ENCODE measurements around the gene WDR44. TPM values are rescaled to one million over a fixed set of nuclear protein-coding genes. Genes with fewer than 3 reads are reported as not detected.
"Not testable (repeated sequence)": the region's sequence is repeated elsewhere in the genome, so short reads cannot be mapped to it uniquely, and the experiment has no call there.

WDR44 gene
- polyA plus RNA-seq, 3 donors: 10.8 to 12.4 (median 11.8) TPM

DNA sequence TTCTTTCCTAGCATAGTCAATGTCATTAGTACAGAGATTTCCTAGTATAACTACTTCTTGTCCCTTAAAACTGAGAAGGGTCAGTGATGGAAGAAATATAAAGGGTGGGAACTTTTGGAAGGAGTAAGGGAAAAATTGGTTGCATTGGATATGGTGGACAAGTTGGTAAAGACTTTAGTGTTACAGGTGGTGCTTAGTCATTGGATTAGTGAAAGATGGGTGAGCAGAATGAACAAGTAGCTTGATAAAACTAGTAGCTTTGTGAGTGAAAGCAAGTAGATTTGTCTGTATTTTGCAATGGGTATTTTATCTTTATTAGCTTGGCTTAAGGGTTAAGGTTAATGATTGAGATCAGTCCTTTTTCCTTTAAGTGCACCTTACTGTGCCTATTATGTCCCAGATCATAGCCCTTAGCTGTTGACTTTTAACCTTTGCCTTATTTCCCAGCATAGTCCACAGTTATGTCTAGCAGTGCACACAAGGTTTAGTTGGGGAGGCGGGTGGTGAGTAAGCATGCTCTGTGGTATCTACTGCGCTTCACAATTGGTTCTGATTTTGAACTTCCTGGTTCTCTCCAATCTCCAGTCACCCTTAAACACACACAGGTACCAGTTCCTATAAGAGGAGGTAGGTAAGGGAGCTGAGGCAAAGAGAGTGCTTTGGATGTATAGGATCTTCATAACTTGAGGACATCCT is 9.5 kb downstream of the WDR44 start:
- DNase-seq: no peak

DNA sequence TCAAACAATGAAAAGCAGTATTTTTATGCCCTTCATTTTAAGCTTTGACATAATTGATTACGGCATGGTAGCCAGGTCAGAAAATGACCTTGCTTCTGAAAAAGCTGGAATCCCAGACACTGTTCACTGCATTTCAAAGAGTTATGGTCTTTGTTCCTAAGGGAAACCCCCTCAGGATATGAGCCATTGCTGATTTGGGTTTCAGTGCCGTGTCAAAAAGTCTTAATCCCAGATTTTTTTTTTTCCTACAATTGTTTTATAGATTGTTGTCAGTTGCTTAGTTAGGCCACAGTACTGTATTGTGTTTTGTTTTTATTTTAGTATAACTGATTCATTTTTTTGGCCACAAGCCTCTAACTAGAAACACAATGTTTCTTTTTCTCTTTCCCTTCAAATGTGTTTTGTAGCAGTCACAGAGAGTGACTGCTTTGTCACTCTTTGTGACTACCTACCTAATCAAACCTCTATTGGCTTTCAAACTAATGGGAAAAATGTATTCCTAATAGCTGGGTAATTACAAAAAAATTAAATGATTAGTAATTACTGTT is 10.3 kb downstream of the WDR44 start:
- DNase-seq: no peak

DNA sequence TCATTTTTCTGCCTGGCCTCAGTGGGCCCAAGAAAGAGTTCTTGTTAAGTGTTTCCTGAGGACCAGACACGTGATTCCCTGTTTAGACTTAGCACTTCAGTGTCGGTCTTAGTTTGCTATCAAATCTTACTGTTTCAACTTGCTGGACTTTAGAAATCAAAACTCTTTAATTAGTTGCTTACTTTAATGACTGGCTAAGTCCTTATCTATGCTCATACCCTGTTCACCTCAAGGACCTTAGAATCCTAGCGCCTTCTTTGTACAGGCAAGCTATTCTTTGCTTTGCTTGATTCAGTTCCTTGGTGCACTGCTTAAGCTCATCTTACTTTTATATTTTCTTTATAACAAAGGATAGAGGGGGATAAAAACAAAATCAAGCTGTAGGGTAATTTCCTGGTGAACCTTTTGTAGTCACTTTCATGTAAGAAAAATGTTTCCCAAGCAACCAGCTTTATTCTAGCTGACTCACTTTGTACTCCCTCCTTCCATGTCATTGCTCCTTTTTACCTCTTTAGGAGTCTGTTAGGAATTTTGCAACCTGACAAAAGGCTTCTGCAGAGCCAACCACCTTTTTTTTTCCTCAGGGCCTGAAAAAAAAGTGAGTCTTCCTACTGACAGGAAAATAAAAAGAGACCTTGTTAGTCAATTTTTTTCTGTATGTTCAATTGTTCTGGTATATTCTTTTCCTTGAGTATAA is 14.7 kb downstream of the WDR44 start:
- DNase-seq: no peak

DNA sequence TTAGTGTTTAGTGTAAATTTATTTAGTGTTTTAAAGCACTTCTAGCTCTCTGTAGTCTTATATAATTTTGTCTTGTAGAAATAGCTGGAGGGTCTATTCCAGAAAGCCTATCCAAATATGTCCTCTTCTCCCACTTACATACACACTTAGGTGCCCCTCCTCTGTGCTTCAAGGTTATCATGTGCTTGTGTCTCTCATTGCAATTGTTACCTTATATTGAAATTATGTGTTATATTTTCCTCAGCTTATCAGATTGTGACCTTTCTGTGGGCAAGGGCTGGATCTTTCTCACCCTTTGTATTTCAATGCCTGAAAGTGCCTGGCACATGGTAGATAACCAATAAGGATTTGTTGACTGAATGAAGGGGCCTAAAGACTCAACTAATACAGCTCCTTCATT is 18.4 kb downstream of the WDR44 start:
- DNase-seq: no peak

DNA sequence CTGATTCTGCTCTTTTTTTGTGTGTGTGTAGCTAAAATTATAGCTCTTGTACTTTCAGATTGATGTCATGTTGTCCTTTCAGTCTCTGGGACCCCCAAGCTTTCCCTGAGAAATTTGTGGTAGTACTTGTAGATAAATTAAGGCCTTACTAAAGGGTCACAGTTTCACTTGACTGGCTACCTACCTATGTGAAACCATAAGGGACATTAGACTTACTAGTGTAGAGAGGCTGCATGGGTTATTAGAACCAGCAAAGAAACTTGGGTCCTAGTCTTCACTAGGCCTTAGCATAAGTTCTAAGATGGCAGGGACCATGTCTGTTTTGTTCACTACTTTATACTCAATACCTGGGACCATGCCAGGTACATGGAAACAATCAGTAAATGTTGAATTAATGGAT is 21.4 kb downstream of the WDR44 start:
- DNase-seq: no peak

DNA sequence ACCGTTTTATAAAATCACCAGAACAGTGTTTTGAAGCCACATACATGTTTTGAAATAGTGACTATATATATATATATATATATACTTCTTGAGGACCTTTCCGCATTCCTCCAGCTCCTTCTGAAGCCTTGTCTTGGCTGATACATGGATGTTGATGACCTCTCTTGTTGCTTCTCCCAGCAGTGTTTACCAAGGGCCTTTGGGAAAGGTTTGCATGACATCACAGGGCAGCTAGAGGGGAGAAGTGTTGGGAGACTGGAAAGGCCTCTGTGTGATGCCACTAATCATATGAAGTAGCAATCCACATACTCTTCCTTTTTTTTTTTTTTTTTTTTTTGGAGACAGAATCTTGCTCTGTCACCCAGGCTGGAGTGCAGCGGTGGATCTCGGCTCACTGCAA is 22.5 kb downstream of the WDR44 start:
- no peak for DNase-seq

DNA sequence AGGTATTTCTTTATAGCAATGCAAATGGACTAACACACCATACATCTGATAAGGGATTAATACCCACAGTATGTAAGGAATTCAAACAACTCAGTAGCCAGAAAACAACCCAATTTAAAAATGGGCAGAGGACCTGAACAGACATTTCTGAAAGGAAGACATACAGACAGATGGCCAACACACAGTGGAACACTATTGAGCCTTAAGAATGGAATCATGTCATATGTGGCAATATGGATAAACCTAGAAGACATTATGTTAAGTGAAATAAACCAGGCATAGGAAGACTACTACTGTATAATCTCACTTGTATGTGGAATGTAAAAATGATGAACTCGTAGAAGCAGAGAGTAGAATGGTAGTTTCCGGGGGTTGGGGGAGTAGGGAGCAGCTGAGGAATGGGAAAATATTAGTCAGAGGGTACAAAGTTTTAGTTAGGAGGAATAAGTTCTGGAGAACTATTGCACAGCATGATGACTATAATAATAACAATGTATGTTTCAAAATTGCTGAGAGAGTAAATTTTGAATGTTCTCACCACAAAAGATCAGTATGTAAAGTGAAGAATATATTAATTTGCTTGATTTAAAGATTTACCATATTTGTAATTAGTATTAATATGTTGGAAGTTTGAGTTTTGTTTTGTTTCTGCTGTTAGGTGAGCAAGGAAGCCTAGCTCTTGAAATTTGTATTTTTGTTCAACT is 25.2 kb downstream of the WDR44 start:
- no peak for DNase-seq

DNA sequence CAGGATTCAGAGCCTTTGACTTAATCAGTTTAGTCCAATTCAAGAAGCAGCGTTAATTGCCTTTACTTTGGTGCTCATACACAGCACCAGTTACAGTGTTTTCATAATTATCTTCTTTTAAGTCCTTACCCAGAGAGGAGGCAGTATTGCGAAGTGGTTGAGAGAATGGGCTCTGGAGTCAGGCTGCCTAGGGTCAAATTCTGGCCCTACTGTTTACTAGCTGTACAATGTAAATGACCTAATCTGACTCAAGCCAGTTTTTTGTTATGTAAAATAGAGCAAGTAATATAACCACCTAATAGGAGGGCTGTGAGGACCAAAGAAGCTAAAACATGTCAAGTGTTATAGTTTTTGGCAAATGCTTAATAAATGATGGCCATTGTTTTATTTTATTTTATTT is 27.6 kb downstream of the WDR44 start:
- no peak for DNase-seq

DNA sequence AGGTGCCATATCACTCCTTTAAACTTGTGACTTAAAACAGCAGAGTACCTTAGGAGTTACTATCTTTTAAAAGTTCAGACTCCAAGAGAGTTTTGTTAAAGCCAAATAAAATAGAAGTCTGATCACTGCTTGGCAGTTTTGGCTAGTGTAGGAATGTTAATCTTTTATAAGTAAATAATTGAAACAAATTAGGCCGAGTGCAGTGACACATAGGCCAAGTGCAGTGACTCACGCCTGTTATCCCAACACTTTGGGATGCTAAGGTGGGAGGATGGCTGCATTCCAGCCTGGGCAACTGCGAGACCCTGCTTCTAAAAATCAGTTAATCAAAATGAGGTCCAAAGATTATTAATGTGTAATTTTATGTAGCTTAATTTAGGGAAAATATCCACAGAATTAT is 37.2 kb downstream of the WDR44 start:
- DNase-seq: no peak

DNA sequence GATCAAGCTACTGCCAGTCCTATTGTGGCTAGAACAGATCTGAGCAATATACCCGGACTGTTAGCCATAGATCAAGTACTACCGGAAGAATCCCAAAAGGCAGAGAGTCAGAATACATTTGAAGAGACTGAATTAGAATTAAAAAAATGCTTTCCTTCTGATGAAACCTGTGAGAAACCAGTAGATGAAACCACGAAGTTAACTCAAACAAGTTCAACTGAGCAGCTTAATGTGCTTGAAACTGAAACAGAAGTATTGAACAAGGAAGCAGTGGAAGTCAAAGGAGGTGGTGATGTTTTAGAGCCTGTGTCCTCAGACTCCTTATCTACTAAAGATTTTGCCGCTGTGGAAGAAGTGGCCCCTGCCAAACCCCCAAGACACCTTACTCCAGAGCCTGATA is 46.8 kb downstream of the WDR44 start:
- no peak for DNase-seq

DNA sequence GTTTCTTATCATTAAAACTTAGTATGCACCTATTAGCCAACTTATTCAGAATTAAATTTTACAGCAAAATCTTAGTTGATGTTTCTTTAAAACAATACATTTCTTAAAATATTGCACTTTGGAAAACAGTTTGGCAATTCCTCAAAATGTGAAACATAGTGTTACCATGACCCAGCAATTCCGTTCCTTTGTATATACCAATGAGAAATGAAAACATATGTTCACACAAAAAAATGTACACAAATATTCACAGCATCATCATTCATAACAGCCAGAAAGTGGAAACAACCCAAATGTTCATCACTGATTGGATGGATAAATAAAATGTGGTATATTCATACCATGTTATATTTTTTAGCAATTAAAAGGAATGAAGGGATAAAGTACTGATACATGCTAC is 50.2 kb downstream of the WDR44 start:
- DNase-seq: no peak

DNA sequence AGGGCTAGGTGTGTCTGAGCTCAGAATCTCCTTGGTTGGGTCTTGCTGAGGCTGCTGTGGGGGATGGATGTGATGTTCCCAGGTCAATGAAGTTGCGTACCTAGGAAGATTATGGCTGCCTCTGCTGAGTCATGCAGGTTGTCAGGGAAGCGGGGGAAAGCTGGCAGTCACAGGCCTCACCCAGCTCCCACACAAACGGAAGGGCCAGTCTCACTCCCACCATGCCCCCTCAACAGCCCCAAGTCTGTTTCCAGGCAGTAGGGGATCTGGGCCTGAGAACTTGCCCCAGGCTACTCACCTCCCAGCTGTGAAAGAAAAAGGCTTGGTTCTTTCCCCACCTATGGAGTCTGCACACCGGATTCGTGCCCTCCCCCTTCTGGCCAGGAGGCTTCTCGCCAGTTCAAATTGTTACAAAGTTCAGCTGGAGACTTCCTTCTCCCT is 72.9 kb downstream of the WDR44 start:
- no peak for DNase-seq

DNA sequence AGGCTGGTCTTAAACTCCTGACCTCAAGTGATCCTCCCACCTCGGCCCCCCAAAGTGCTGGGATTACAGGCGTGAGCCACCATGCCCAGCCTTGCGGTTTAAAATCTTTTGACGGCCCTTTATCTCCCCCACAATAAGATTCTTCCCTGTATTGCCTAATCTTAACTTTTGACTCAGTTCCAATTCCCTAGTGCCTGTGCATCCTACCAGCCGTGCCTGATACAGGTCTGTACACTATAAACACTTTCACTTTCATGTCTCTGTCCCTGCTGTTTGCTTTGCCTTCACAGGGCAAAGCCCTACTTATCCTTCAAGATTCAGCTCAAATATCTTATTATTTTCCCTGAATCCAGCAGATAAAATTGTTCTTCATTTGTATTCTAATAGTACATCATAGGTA is 74.6 kb downstream of the WDR44 start:
- no peak for DNase-seq

DNA sequence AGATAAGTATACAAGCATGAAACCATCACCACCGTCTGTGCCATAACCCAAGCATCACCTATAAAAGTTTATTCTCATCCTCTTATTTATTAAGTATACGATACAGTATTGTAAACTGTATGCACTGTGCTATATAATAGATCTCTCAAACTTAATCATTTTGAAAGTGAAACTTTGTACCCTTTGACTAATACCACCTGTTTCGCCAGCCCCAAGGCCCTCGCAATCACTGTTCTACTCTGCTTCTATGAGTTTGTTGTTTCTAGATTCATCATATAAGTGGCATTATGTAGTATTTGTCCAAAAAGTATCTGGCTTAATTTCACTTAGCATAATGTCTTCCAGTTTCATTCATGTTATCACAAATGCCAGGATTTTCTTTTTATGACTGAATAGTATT is 77.7 kb downstream of the WDR44 start:
- no peak for DNase-seq

DNA sequence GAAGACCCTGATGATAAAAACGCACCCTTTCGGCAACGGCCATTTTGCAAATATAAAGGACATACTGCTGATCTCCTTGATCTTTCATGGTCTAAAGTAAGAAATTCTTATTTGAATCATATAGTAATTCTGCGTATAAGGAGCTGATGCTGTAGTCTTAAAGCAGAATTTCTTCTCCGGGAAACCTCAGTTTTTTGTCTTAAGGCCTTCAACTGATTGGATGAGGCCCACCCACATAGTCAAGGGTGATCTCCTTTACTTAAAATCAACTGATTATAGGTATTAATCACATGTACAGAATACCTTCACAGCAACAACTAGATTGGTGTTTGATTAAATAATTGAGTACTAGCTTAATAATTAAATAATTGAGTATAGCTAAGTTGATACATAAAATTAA is 86.9 kb downstream of the WDR44 start:
- DNase-seq: no peak

DNA sequence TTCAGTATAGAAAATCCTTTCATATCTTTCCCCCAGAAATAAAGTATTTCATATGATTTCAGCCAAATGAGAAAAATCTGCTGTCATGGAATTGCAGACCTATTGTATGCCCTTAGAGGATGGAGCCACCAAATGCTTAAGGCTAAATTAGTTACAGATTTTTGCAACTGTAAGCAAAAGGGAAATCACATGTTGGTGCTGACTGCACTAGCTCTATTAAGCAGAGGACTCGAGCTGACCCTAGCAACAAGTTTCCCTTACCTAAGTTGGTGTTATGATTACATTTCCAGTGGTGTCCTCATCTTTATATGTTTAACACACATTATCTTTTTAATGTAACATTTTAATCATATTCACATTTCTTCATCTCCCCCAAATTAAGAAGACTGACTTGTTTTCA is 91.4 kb downstream of the WDR44 start:
- no peak for DNase-seq

DNA sequence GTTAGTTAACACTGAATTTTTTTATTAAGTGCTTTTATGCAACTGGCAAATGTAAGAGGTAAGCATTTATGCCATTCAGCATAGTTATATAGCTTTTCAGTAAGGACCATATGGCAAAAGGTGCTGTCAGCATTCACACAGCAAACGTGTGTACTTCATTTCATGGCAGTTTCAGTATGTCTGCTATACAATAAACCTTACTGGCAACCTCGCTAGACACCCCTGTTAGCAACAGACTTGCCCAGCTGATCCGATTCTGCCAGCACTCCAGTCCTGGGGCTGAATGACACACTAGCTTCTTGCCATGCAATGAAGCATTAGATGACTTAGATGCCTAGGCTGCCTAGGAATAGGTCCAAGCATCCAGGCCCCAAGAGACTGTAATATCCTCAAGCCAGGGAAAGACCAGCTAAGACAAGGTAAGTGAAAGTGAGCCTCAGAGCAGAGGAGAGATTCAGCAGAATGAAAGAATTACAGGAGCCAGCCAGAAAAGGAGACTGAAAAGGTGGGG is 102.4 kb downstream of the WDR44 start:
- no peak for DNase-seq

DNA sequence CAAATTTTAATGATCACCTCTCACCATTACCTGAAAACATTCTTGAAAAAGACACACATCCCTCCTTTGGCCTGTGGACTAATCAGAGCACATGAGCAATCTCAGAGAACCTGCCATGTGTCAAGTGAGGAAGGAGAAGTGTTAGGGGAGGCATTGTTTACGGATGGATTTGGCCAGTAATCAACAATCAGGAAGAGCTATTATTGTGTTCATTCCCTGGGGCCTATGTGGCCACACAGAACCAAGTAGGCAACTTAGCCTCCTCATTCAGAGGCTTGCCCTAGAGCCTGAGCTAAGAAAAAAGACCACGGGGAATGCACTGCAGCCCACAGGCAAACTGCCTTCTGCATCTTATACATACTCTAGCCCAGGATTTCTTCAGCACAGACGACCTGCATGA is 109.1 kb downstream of the WDR44 start:
- no peak for DNase-seq

DNA sequence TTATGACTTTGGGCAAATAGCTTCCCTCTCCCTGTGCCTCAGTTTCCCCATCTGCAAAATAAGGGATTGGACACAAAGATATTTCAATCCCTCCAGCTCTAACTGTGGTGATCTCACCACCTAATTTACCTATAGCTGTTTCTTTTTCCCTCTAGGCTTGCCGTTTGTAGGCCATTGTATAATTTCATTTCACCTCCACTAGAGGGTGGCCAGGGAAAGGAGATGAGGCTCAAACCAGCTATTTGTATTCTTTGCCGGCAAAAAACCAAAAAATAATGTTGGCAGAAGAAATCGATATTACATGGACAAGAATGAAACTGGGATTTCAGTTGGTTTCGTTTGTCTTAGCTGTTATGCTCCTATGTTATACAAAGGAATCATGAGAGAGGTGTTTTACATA is 113.6 kb downstream of the WDR44 start:
- DNase-seq: peak; percentile 22

DNA sequence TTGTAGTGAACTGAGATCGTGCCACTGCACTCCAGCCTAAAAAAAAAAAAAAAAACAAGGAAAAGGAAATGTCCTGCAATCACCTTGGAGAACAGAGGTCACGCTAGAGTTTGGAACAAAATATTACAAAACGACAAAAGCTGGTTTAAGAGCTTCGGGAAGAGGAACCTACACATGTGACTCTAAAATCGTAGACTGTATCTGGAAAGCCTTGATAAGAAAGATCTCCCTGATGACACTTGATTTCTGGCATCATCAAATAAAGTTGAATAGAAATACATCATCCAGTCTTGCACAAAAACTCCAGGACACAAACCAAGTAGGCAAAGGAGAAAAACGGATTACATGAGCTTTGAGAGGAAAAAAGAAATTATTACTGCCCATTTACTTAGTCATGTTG is 118.6 kb downstream of the WDR44 start:
- DNase-seq: no peak

DNA sequence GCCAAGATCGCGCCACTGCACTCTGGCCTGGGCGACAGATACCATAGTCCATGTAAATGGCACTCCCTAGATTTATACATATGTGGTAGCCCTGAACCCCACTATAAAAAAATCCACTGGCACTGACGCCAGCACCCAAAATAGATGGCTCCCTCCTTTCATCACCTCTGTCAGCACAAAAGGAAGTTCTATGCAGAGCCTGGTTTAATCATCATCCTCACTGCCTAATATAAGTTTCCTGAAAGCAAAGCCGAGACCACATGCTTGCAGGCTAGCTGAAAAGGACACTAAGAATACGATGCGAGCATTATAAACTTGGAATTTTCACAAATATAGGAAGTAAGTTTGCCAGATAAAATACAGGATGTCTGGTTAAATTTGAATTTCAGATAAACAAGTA is 122.2 kb downstream of the WDR44 start:
- no peak for DNase-seq

DNA sequence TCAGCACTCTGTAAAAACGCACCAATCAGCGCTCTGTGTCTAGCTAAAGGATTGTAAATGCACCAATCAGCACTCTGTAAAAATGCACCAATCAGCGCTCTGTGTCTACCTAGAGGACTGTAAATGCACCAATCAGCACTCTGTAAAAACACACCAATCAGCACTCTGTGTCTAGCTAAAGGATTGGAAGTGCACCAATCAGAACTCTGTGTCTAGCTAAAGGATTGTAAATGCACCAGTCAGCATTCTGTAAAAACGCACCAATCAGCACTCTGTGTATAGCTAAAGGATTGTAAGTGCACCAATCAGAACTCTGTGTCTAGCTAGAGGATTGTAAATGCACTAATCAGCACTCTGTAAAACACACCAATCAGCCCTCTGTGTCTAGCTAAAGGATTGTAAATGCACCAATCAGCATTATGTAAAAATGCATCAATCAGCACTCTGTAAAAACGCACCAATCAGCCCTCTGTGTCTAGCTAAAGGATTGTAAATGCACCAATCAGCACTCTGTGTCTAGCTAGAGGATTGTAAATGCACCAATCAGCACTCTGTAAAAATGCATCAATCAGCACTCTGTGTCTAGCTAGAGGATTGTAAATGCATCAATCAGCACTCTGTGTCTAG is 124.9 kb downstream of the WDR44 start:
- not testable (repeated sequence) for DNase-seq
